A549 (cell line): ENCODE results near the gene KIF13A. TPM values are rescaled to one million over a fixed set of nuclear protein-coding genes. Genes with fewer than 3 reads are reported as not detected.
"Not testable (repeated sequence)": the region's sequence is repeated elsewhere in the genome, so short reads cannot be mapped to it uniquely, and the experiment has no call there.

Experiments
- ATAC-seq, 2 experiments: fragments of 200-7000 bp in 1 of 2; fragments of >200 bp in 1 of 2; cut with Nextera tagmentation in 1 of 2; cut with Tn5 transposase in 1 of 2; 3 replicates each; pipeline versions ENCODE4 v1.8.0 to v1.9.1; 2018 to 2020; ENCODE audit warnings: mild to moderate bottlenecking in 1 of 2, moderate library complexity in 1 of 2
- CTCF ChIA-PET: fragments of 300-600 bp; sonication (Branson Sonifier 250); formaldehyde crosslinking; extraction: SDS; loops from one replicate; lab custom pipeline; 2021; ENCODE audit warnings: antibody characterized with exemption, inconsistent platforms; lab: Yijun Ruan, JAX
- POLR2A ChIA-PET: fragments of 350-600 bp; formaldehyde crosslinking; extraction: SDS; loops from one replicate; lab custom pipeline; 2021; ENCODE audit warnings: antibody characterized with exemption, inconsistent platforms; lab: Yijun Ruan, JAX
- DNase-seq, 2 experiments: peaks; one replicate each; pipeline versions ENCODE4 v3.0.0 to v3.0.0-alpha.2; 2011 to 2016; ENCODE audit warnings: low read depth in 1 of 2, low spot score in 1 of 2
- FAIRE-seq: peaks from 2 replicates; lab custom pipeline; 2011; peaks lifted over from hg19 to GRCh38; lab: Jason Lieb, UNC
- H3K27ac ChIP-seq, 2 experiments: fragments of >200 bp; sonication (Bioruptor Twin); formaldehyde crosslinking; 3 replicates each; pipeline ENCODE4 v1.5.1; 2016 to 2017
- H3K4me1 ChIP-seq: fragments of >200 bp; sonication (Bioruptor Twin); formaldehyde crosslinking; 3 replicates; pipeline ENCODE4 v1.6.1; 2016
- H3K4me2 ChIP-seq: fragments of >200 bp; sonication (Bioruptor Twin); formaldehyde crosslinking; 3 replicates; pipeline ENCODE4 v1.6.1; 2016
- H3K4me3 ChIP-seq: fragments of >200 bp; sonication (Bioruptor Twin); formaldehyde crosslinking; 3 replicates; pipeline ENCODE4 v1.5.1; 2016
- H3K9me3 ChIP-seq: fragments of >200 bp; sonication (Bioruptor Twin); formaldehyde crosslinking; 3 replicates; pipeline ENCODE4 v1.6.1; 2016
- ATOH8 ChIP-seq: fragments of 250-450 bp; sonication (Bioruptor Pico); IDR thresholded peaks from 2 replicates; pipeline ENCODE4 v1.5.0; 2020; ENCODE audit warnings: low read depth, mild to moderate bottlenecking, moderate library complexity
- BHLHE40 ChIP-seq: IDR thresholded peaks from 2 replicates; pipeline ENCODE4 v1.6.1; 2012; ENCODE audit warnings: low read depth, low read length, inconsistent platforms
- CBX2 ChIP-seq: fragments of 200-600 bp; sonication (generic); IDR thresholded peaks from 2 replicates; pipeline ENCODE4 v1.6.1; 2016; ENCODE audit warnings: low read depth, mild to moderate bottlenecking, borderline replicate concordance
- CBX8 ChIP-seq: fragments of 200-600 bp; sonication (generic); IDR thresholded peaks from 2 replicates; pipeline ENCODE4 v1.6.1; 2016
- CEBPB ChIP-seq, 2 experiments: fragments of >200 bp in 1 of 2; sonication (Bioruptor Twin) in 1 of 2; formaldehyde crosslinking in 1 of 2; IDR thresholded peaks; 2 replicates each; pipeline ENCODE4 v1.6.1; 2012 to 2016
- ELK1 ChIP-seq: fragments of 150-350 bp; IDR thresholded peaks from 2 replicates; pipeline ENCODE4 v1.6.1; 2014; ENCODE audit warnings: low read depth, mild to moderate bottlenecking, low read length
- ESRRA ChIP-seq: fragments of 150-350 bp; IDR thresholded peaks from 2 replicates; pipeline ENCODE4 v1.6.1; 2014; ENCODE audit warnings: mild to moderate bottlenecking, low read length, borderline replicate concordance
- GATA3 ChIP-seq: IDR thresholded peaks from 2 replicates; pipeline ENCODE4 v1.6.1; 2012; ENCODE audit warnings: borderline replicate concordance
- HEYL ChIP-seq: fragments of 250-450 bp; sonication (Bioruptor Pico); IDR thresholded peaks from 2 replicates; pipeline ENCODE4 v1.8.0; 2021; ENCODE audit warnings: mild to moderate bottlenecking, moderate library complexity
- JUNB ChIP-seq: fragments of >200 bp; sonication (Bioruptor Twin); formaldehyde crosslinking; IDR thresholded peaks from 2 replicates; pipeline ENCODE4 v1.6.1; 2016
- KDM1A ChIP-seq: fragments of 200-600 bp; sonication (generic); IDR thresholded peaks from 2 replicates; pipeline ENCODE4 v1.6.1; 2016; ENCODE audit warnings: low read depth, mild to moderate bottlenecking
- MAFK ChIP-seq: fragments of 450-650 bp; IDR thresholded peaks from 2 replicates; pipeline ENCODE4 v1.6.1; 2014; ENCODE audit not compliant: partially characterized antibody
- MAZ ChIP-seq: fragments of 150-350 bp; IDR thresholded peaks from 2 replicates; pipeline ENCODE4 v1.6.1; 2014; ENCODE audit warnings: antibody characterized with exemption, low read depth, low read length, borderline replicate concordance
- NFE2L2 ChIP-seq: fragments of 150-350 bp; conservative IDR thresholded peaks from 2 replicates; pipeline ENCODE4 v1.6.1; 2014; ENCODE audit warnings: low read length
- PBX3 ChIP-seq: IDR thresholded peaks from 2 replicates; pipeline ENCODE4 v1.6.1; 2012
- PHF8 ChIP-seq: fragments of 200-600 bp; sonication (generic); IDR thresholded peaks from 2 replicates; pipeline ENCODE4 v1.6.1; 2016; ENCODE audit warnings: low read depth, mild to moderate bottlenecking, antibody characterized with exemption, moderate library complexity, borderline replicate concordance
- RAD21 ChIP-seq, 2 experiments: fragments of >200 bp in 1 of 2; sonication (Bioruptor Twin) in 1 of 2; formaldehyde crosslinking in 1 of 2; IDR thresholded peaks in 1 of 2; conservative IDR thresholded peaks in 1 of 2; 2 replicates in 1 of 2; 3 replicates in 1 of 2; pipeline ENCODE4 v1.6.1; 2012 to 2018; ENCODE audit warnings: inconsistent platforms in 1 of 2
- RFX5 ChIP-seq: fragments of 450-650 bp; IDR thresholded peaks from 2 replicates; pipeline ENCODE4 v1.7.1; 2014; ENCODE audit warnings: antibody characterized with exemption, mild to moderate bottlenecking, moderate library complexity
- SREBF2 ChIP-seq: fragments of 450-650 bp; IDR thresholded peaks from 2 replicates; pipeline ENCODE4 v1.6.1; 2014; ENCODE audit warnings: mild to moderate bottlenecking, moderate library complexity
- ZC3H11A ChIP-seq: fragments of 450-650 bp; IDR thresholded peaks from 2 replicates; pipeline ENCODE4 v1.6.1; 2014; ENCODE audit warnings: antibody characterized with exemption, mild to moderate bottlenecking
- ZFP36 ChIP-seq: fragments of 450-650 bp; IDR thresholded peaks from 2 replicates; pipeline ENCODE4 v1.6.1; 2014; ENCODE audit warnings: borderline replicate concordance; ENCODE audit not compliant: partially characterized antibody
- ZSCAN20 ChIP-seq: fragments of 250-450 bp; sonication (Bioruptor Pico); IDR thresholded peaks from 2 replicates; pipeline ENCODE4 v1.8.0; 2022; ENCODE audit warnings: mild to moderate bottlenecking, moderate library complexity
- WGBS: methylation state at CpG from one replicate; pipeline ENCODE4 v1.1.6; 2017; ENCODE audit errors: missing lambda C conversion rate; 5-methylcytosine and 5-hydroxymethylcytosine counted together
- polyA plus RNA-seq, 4 experiments: library from polyadenylated mRNA; depleted of rRNA in 3 of 4; stranded (reverse); fragments of >200 nt; fragmentation: RNase III in 1 of 4; extraction: RNeasy Plus Mini Kit Qiagen cat#74134 plus additional on column Dnase treatment in 1 of 4; gene quantifications; 2 replicates in 3 of 4; 3 replicates in 1 of 4; pipeline ENCODE4 v1.2.3, GENCODE V29; 2011 to 2017

Gene KIF13A
- polyA plus RNA-seq, 2 of the 4 experiments (the other 2 are of a cell fraction), result 30.2 to 39.4 TPM

GRCh38 chr6:17744757-17745308 lies 242.6 kb downstream of the KIF13A start:
- not testable (repeated sequence) for ATAC-seq, DNase-seq, H3K4me3 ChIP-seq, H3K27ac ChIP-seq, H3K4me1 ChIP-seq, H3K4me2 ChIP-seq, FAIRE-seq, H3K9me3 ChIP-seq
- 76% methylated on average over 11 of the region's 13 CpGs for WGBS
- CTCF ChIA-PET, result interaction anchor here (0.8 kb wide), 1 partner anchor 17 kb away, joined by 4 read pairs; no protein-coding TSS in a partner anchor
- POLR2A ChIA-PET, result interaction anchor here (0.6 kb wide), 1 partner anchor 30 kb away, joined by 3 read pairs; no protein-coding TSS in a partner anchor

- Histone ChIP-seq H3K4me1 (no peaks in the 10 kb centered on the region), H3K27ac (no peak overlapping the region), H3K4me3 (no peak overlapping the region), H3K9me3 (no peaks in the 10 kb centered on the region), H3K4me2 (no peak overlapping the region)
- FAIRE-seq (no peak), ATAC-seq (no peak), DNase-seq (no peak)
- 69% methylated on average over 11 of the region's 11 CpGs for WGBS
- CTCF ChIA-PET, result interaction anchor here (0.8 kb wide), 1 partner anchor 16 kb away, joined by 4 read pairs; no protein-coding TSS in a partner anchor
- TF ChIP-seq NFE2L2 (no peak), HEYL (no peak)
- POLR2A ChIA-PET, result interaction anchor here (0.6 kb wide), 1 partner anchor 30 kb away, joined by 3 read pairs; no protein-coding TSS in a partner anchor
These were observed 243.2 kb downstream of the KIF13A start for GRCh38 chr6:17744019-17744756.

GRCh38 chr6:17741507-17741906 lies 245.9 kb downstream of the KIF13A start:
- WGBS, result 61% methylated on average over 4 of the region's 8 CpGs
- Histone ChIP-seq H3K4me3 (no peak overlapping the region), H3K27ac (no peak overlapping the region), H3K9me3 (0 out of 3 replicates have a peak, but pooled peaks cover 8% of the 10 kb centered on the region), H3K4me2 (no peak overlapping the region), H3K4me1 (no peaks in the 10 kb centered on the region)
- FAIRE-seq, result no peak
- POLR2A ChIA-PET, result no interaction called here
- DNase-seq, result no peak
- no peak for TF ChIP-seq ELK1
- TF ChIP-seq ZSCAN20, result no peak
- no peak for TF ChIP-seq ZFP36
- no peak for TF ChIP-seq MAFK
- TF ChIP-seq ATOH8 (CRISPR knock-in tag), result no peak
- TF ChIP-seq CBX2, result no peak
- TF ChIP-seq SREBF2, result no peak
- no peak for TF ChIP-seq RAD21 (conservative IDR thresholded peaks at IDR 0.05 in 1 of 2, IDR thresholded peaks at IDR 0.05 in 1 of 2)
- no peak for TF ChIP-seq GATA3
- no peak for TF ChIP-seq PHF8
- no peak for TF ChIP-seq ZC3H11A
- no peak for TF ChIP-seq CBX8
- TF ChIP-seq BHLHE40, result no peak
- TF ChIP-seq PBX3, result no peak
- TF ChIP-seq ESRRA, result no peak
- TF ChIP-seq JUNB, result no peak
- no peak for TF ChIP-seq KDM1A
- TF ChIP-seq RFX5, result no peak
- TF ChIP-seq MAZ, result no peak
- TF ChIP-seq CEBPB (IDR thresholded peaks at IDR 0.05), result no peak
- ATAC-seq, result peak in 1 of 2 experiments; percentile 41; a peak in 2 of 6 replicates
- CTCF ChIA-PET, result interaction anchor here (1.9 kb wide), 1 partner anchor 10 kb away, joined by 8 read pairs; no protein-coding TSS in a partner anchor
